IPS-18c (cell line): Measurements from ENCODE around the gene VAMP2.

ENCODE experiments used
- H3K4me3 ChIP-seq: 2 replicates; pipeline ENCODE4 v1.7.0; 2013; ENCODE audit warnings: low read depth, mild to moderate bottlenecking, low read length, moderate library complexity; ENCODE audit not compliant: insufficient read depth
- H3K9me3 ChIP-seq: one replicate; pipeline ENCODE4 v1.6.1; 2013; ENCODE audit warnings: mild to moderate bottlenecking, low read length, moderate library complexity; ENCODE audit not compliant: control insufficient read depth, insufficient read depth

Gene VAMP2

GRCh38 chr17:8138672-8139371 lies 23.9 kb downstream of the VAMP2 start:
- no peaks in the 10 kb centered on the region for H3K9me3 ChIP-seq
- H3K4me3 ChIP-seq: peak overlapping the region; percentile 73

- H3K4me3 ChIP-seq: peak overlapping the region; percentile 73; the same call in 1 of the 2 replicates
- no peaks in the 10 kb centered on the region for H3K9me3 ChIP-seq
These were observed 24.4 kb downstream of the VAMP2 start for GRCh38 chr17:8138374-8138671.

- Histone ChIP-seq H3K9me3 (no peaks in the 10 kb centered on the region), H3K4me3 (peak overlapping the region; percentile 73; the same call in 1 of the 2 replicates)
These were observed 24.9 kb downstream of the VAMP2 start for GRCh38 chr17:8137645-8138373.

GRCh38 chr17:8133941-8134340 lies 28.8 kb downstream of the VAMP2 start:
- Histone ChIP-seq H3K9me3 (no peaks in the 10 kb centered on the region), H3K4me3 (no peak overlapping the region; the same call in 1 of the 2 replicates)

GRCh38 chr17:8133399-8133798 lies 29.3 kb downstream of the VAMP2 start:
- H3K9me3 ChIP-seq: no peaks in the 10 kb centered on the region
- H3K4me3 ChIP-seq: no peak overlapping the region; the same call in 1 of the 2 replicates

- Histone ChIP-seq H3K4me3 (no peak overlapping the region), H3K9me3 (no peaks in the 10 kb centered on the region)
These were observed 30.8 kb downstream of the VAMP2 start for GRCh38 chr17:8131844-8132441.

- Histone ChIP-seq H3K4me3 (no peak overlapping the region), H3K9me3 (no peaks in the 10 kb centered on the region)
These were observed 34.5 kb downstream of the VAMP2 start for GRCh38 chr17:8128125-8128784.

- H3K4me3 ChIP-seq: peak overlapping the region; percentile 48
These were observed 36.2 kb downstream of the VAMP2 start for GRCh38 chr17:8126491-8127066.

GRCh38 chr17:8125947-8126490 lies 36.7 kb downstream of the VAMP2 start:
- Histone ChIP-seq H3K4me3 (peak overlapping the region; percentile 48), H3K9me3 (no peaks in the 10 kb centered on the region)

More at GRCh38 chr17:8126491-8127066, 36.2 kb downstream of the VAMP2 start:
- no peaks in the 10 kb centered on the region for H3K9me3 ChIP-seq

GRCh38 chr17:8125154-8125946 lies 37.4 kb downstream of the VAMP2 start:
- peak overlapping the region; percentile 82 for H3K4me3 ChIP-seq

GRCh38 chr17:8124350-8125153 lies 38.2 kb downstream of the VAMP2 start:
- H3K4me3 ChIP-seq: peak overlapping the region; percentile 82
- H3K9me3 ChIP-seq: no peaks in the 10 kb centered on the region

More at GRCh38 chr17:8125154-8125946, 37.4 kb downstream of the VAMP2 start:
- H3K9me3 ChIP-seq: no peaks in the 10 kb centered on the region

GRCh38 chr17:8123695-8124349 lies 38.9 kb downstream of the VAMP2 start, which contains the start of gene HES7:
HES7 (minus strand) TSS chr17:8124106; CDS start chr17:8124084, 22 bp downstream.
- peak within 1 kb of the TSS; percentile 82 for H3K4me3 ChIP-seq
- no peaks in the 10 kb centered on the region for H3K9me3 ChIP-seq

- H3K4me3 ChIP-seq: peak overlapping the region; percentile 82
- H3K9me3 ChIP-seq: no peaks in the 10 kb centered on the region
These were observed 39.6 kb downstream of the VAMP2 start for GRCh38 chr17:8122924-8123694.

GRCh38 chr17:8122422-8122923 lies 40.3 kb downstream of the VAMP2 start:
- Histone ChIP-seq H3K9me3 (no peaks in the 10 kb centered on the region), H3K4me3 (peak overlapping the region; percentile 82)
